Measurements from ENCODE around the gene XCL1. TPM values are rescaled to one million over a fixed set of nuclear protein-coding genes. Genes with fewer than 3 reads are reported as not detected.
"Not testable (repeated sequence)": the region's sequence is repeated elsewhere in the genome, so short reads cannot be mapped to it uniquely, and the experiment has no call there.

Gene XCL1, protein sequence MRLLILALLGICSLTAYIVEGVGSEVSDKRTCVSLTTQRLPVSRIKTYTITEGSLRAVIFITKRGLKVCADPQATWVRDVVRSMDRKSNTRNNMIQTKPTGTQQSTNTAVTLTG
- not detected in 2 replicates for total RNA-seq (2014; rRNA removed; shearing (Covaris generic))
- polyA plus RNA-seq (2016; fragmentation: Nextera tagmentation; extraction: Ambion mirVana), result not detected in 2 replicates

GRCh38 chr1:168576245-168576688, at the start of gene XCL1:
TSS of gene XCL1 (plus strand) at chr1:168576605. CDS start at chr1:168576638, 33 bp downstream.
- H3K36me3 ChIP-seq (ENCODE audit: low read depth); H3K4me3 ChIP-seq; H3K9me2 ChIP-seq (ENCODE audit: insufficient read depth); H3K9ac ChIP-seq; H3K27me3 ChIP-seq (replicated peaks; ENCODE audit: insufficient read depth); H3K4me1 ChIP-seq (ENCODE audit: insufficient read depth); H3F3A ChIP-seq (ENCODE audit: insufficient read depth); H3K9me3 ChIP-seq (ENCODE audit: low read depth); H3K4me2 ChIP-seq (ENCODE audit: unreplicated experiment); in situ Hi-C loops (cut with MboI); H3K79me2 ChIP-seq (ENCODE audit: insufficient read depth); H3K27ac ChIP-seq; H2AFZ ChIP-seq; H4K20me1 ChIP-seq (ENCODE audit: insufficient read depth); DNase-seq: not testable (repeated sequence)
- 61 to 80% methylated on average over 4 of the region's 6 CpGs for WGBS, 2 experiments (ENCODE audit: low coverage in 1 of 2, low lambda C conversion rate in 2 of 2, missing lambda C conversion rate in 2 of 2)

- Histone ChIP-seq H3K4me2 (ENCODE audit: unreplicated experiment) (no peak overlapping the region), H3K27me3 (replicated peaks; ENCODE audit: insufficient read depth) (no peaks in the 10 kb centered on the region), H3K4me3 (no peak overlapping the region), H3K36me3 (ENCODE audit: low read depth) (no peaks in the 10 kb centered on the region), H3K27ac (no peak overlapping the region), H3K4me1 (ENCODE audit: insufficient read depth) (no peaks in the 10 kb centered on the region), H3K9me2 (ENCODE audit: insufficient read depth) (no peaks in the 10 kb centered on the region; the same call in 1 of the 2 replicates), H3F3A (ENCODE audit: insufficient read depth) (no peaks in the 10 kb centered on the region), H4K20me1 (ENCODE audit: insufficient read depth) (no peaks in the 10 kb centered on the region), H2AFZ (no peak overlapping the region), H3K79me2 (ENCODE audit: insufficient read depth) (no peaks in the 10 kb centered on the region), H3K9me3 (ENCODE audit: low read depth) (no peaks in the 10 kb centered on the region), H3K9ac (no peak overlapping the region)
- 15 to 33% methylated on average over 1 of the region's 1 CpG for WGBS, 2 experiments (ENCODE audit: low coverage in 1 of 2, low lambda C conversion rate in 2 of 2, missing lambda C conversion rate in 2 of 2)
- TF ChIP-seq EZH2 (IDR thresholded peaks at IDR 0.05; ENCODE audit: insufficient read depth, poor library complexity, severe bottlenecking) (no peak), EZH2phosphoT487 (IDR thresholded peaks at IDR 0.05; ENCODE audit: insufficient read depth, low read depth) (no peak)
- in situ Hi-C loops (cut with MboI), result no loop called here
- no peak for DNase-seq
These were observed 46.9 kb upstream of the XCL1 start for GRCh38 chr1:168529518-168529917.

DNA sequence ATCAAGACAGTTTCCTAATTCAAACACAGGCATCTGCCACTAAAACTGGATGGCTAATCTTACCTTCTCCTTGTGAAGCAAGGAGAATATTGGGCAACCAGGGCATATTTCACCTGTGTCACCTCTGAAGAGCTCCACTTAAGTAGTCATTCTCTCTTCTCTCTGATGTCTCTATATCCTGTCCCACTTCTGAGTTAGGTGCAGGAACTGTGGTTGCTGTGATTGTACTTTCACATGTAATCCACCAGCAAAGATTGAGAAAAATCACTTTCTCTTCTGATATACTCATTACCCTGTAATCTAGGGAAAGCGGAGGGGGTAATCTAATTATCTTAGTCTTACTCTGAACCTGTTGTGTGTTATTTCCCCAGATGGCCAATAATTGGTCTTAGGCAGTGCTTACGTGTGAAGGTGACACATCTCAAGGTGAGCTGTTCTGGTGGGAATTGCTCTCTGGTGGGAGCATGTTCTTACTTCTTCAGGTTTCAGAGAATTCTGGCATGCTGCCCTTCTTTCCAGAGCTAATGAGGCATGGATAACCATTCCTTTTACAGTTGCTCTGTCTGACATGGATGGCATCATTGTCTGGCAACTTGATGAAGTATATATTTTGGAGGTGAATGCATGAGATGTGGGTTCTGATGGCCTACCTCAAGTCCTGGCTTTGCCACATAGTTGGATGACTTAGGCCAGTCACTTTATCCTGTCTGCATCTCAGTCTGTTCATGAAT, 44.6 kb upstream of the XCL1 start:
- Histone ChIP-seq H3K9me2 (ENCODE audit: insufficient read depth) (no peaks in the 10 kb centered on the region), H3K27me3 (replicated peaks; ENCODE audit: insufficient read depth) (no peaks in the 10 kb centered on the region), H3F3A (ENCODE audit: insufficient read depth) (no peaks in the 10 kb centered on the region), H3K36me3 (ENCODE audit: low read depth) (no peaks in the 10 kb centered on the region), H3K4me3 (no peak overlapping the region), H3K9ac (no peak overlapping the region), H3K4me1 (ENCODE audit: insufficient read depth) (no peaks in the 10 kb centered on the region), H4K20me1 (ENCODE audit: insufficient read depth) (no peaks in the 10 kb centered on the region), H3K9me3 (ENCODE audit: low read depth) (no peaks in the 10 kb centered on the region), H3K4me2 (ENCODE audit: unreplicated experiment) (no peak overlapping the region), H3K79me2 (ENCODE audit: insufficient read depth) (no peaks in the 10 kb centered on the region), H3K27ac (no peak overlapping the region), H2AFZ (no peak overlapping the region)
- WGBS, 2 experiments (ENCODE audit: low coverage in 1 of 2, low lambda C conversion rate in 2 of 2, missing lambda C conversion rate in 2 of 2), result 84 to 86% methylated on average over 2 of the region's 2 CpGs
- DNase-seq, result no peak
- in situ Hi-C loops (cut with MboI), result no loop called here
- TF ChIP-seq EZH2 (IDR thresholded peaks at IDR 0.05; ENCODE audit: insufficient read depth, poor library complexity, severe bottlenecking), result no peak
- TF ChIP-seq EZH2phosphoT487 (IDR thresholded peaks at IDR 0.05; ENCODE audit: insufficient read depth, low read depth), result no peak

- H2AFZ ChIP-seq, result no peak overlapping the region
- H3K36me3 ChIP-seq (ENCODE audit: low read depth), result no peaks in the 10 kb centered on the region
- no peaks in the 10 kb centered on the region for H3K4me1 ChIP-seq (ENCODE audit: insufficient read depth)
- no peaks in the 10 kb centered on the region for H3K79me2 ChIP-seq (ENCODE audit: insufficient read depth)
- no peak overlapping the region for H3K4me3 ChIP-seq
- in situ Hi-C loops (cut with MboI), result no loop called here
- no peak for TF ChIP-seq EZH2phosphoT487 (IDR thresholded peaks at IDR 0.05; ENCODE audit: insufficient read depth, low read depth)
- TF ChIP-seq EZH2 (IDR thresholded peaks at IDR 0.05; ENCODE audit: insufficient read depth, poor library complexity, severe bottlenecking), result no peak
- H3K9me2 ChIP-seq (ENCODE audit: insufficient read depth), result no peaks in the 10 kb centered on the region
- H3K27me3 ChIP-seq (replicated peaks; ENCODE audit: insufficient read depth), result no peaks in the 10 kb centered on the region
- H3K9me3 ChIP-seq (ENCODE audit: low read depth), result no peaks in the 10 kb centered on the region
- H4K20me1 ChIP-seq (ENCODE audit: insufficient read depth), result no peaks in the 10 kb centered on the region
- no peaks in the 10 kb centered on the region for H3F3A ChIP-seq (ENCODE audit: insufficient read depth)
- H3K27ac ChIP-seq, result no peak overlapping the region
- H3K4me2 ChIP-seq (ENCODE audit: unreplicated experiment), result no peak overlapping the region
- no peak overlapping the region for H3K9ac ChIP-seq
- 38 to 45% methylated on average over 1 of the region's 1 CpG for WGBS, 2 experiments (ENCODE audit: low coverage in 1 of 2, low lambda C conversion rate in 2 of 2, missing lambda C conversion rate in 2 of 2)
- no peak for DNase-seq
These were observed 40.9 kb upstream of the XCL1 start for GRCh38 chr1:168535536-168535935.

DNA sequence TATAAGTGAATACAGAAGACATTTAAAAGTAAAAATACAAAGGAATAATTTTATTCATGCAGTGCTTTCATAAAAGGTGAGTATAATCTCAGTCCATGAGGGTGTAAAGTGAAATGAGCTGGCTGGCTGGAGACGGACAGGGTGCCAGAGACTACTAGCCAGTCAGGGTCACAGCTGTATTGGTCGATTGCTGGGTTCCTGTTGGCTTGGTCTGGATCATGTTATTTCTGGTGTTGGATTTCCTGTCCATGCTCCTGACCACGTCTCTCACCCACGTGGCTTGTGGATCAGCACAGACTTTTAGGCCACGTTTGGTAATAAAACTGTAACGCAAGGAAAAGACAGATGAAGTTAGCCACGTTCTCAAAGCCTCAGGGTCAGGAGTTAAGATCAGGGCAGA, 35.6 kb upstream of the XCL1 start:
- 47 to 58% methylated on average over 7 of the region's 7 CpGs for WGBS, 2 experiments (ENCODE audit: low coverage in 1 of 2, low lambda C conversion rate in 2 of 2, missing lambda C conversion rate in 2 of 2)
- H3K4me1 ChIP-seq (ENCODE audit: insufficient read depth); H2AFZ ChIP-seq; H3K27ac ChIP-seq; in situ Hi-C loops (cut with MboI); H3K79me2 ChIP-seq (ENCODE audit: insufficient read depth); H3K27me3 ChIP-seq (replicated peaks; ENCODE audit: insufficient read depth); H3K9ac ChIP-seq; DNase-seq; H3F3A ChIP-seq (ENCODE audit: insufficient read depth); H3K9me2 ChIP-seq (ENCODE audit: insufficient read depth); H3K4me3 ChIP-seq; H4K20me1 ChIP-seq (ENCODE audit: insufficient read depth); H3K36me3 ChIP-seq (ENCODE audit: low read depth); H3K4me2 ChIP-seq (ENCODE audit: unreplicated experiment); H3K9me3 ChIP-seq (ENCODE audit: low read depth): not testable (repeated sequence)

DNA sequence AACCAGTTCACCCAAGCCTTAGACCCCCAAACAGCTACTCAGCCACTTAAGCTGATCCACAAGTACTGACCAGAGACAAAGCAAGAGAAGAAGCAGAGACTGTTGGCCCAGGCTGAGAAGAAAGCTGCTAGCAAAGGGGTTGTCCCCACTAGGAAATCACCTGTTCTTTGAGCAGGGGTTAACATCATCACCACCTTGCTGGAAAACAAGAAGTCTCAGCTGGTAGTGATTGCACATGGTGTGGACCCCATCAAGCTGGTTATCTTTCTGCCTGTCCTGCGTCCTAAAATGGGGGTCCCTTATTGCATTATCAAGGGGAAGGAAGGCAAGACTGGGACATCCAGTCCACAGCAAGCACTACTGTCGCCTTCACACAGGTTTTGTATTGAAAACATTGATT, 33.4 kb upstream of the XCL1 start:
- H3K4me1 ChIP-seq (ENCODE audit: insufficient read depth); H3K4me2 ChIP-seq (ENCODE audit: unreplicated experiment); H3K9me3 ChIP-seq (ENCODE audit: low read depth); H3F3A ChIP-seq (ENCODE audit: insufficient read depth); H2AFZ ChIP-seq; H3K79me2 ChIP-seq (ENCODE audit: insufficient read depth); H3K9me2 ChIP-seq (ENCODE audit: insufficient read depth); H3K4me3 ChIP-seq; H3K36me3 ChIP-seq (ENCODE audit: low read depth); DNase-seq; H3K27ac ChIP-seq; in situ Hi-C loops (cut with MboI); H4K20me1 ChIP-seq (ENCODE audit: insufficient read depth); H3K9ac ChIP-seq; H3K27me3 ChIP-seq (replicated peaks; ENCODE audit: insufficient read depth): not testable (repeated sequence)
- 64 to 68% methylated on average over 2 of the region's 2 CpGs for WGBS, 2 experiments (ENCODE audit: low coverage in 1 of 2, low lambda C conversion rate in 2 of 2, missing lambda C conversion rate in 2 of 2)
